ENCODE results near the gene ULK4.

DNA sequence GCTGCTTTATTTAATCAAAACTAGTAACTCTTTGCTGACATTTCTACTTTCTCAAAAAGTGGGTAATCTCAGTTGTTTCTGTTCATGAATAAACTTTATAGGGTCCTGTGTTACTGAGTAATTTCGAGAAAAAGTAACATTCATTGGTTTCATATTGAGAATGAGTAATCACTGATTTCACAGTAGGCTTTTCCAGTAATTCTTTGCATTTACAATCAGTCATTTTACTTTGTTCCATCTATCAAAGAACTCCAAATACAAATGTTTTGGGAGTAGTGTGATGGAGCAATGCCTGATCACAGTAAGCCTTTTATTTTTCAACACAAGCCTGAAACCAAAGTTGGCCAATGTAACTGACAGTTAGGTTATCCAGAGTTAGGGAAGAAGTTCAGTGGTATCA lies 353.6 kb downstream of the ULK4 start:
- TF ChIP-seq CTCF (IDR thresholded peaks at IDR 0.05; ENCODE audit: insufficient read depth, low read length) (no peak), REST (IDR thresholded peaks at IDR 0.05; ENCODE audit: insufficient replicate concordance, low read depth) (no peak), POLR2AphosphoS5 (IDR thresholded peaks at IDR 0.05; ENCODE audit: low read depth) (no peak)
